ENCODE measurements around the gene PTGR1.

The PTGR1 gene

GRCh38 chr9:111531716-111532115 is 67.7 kb downstream of the PTGR1 start:
- no peak for FAIRE-seq

DNA sequence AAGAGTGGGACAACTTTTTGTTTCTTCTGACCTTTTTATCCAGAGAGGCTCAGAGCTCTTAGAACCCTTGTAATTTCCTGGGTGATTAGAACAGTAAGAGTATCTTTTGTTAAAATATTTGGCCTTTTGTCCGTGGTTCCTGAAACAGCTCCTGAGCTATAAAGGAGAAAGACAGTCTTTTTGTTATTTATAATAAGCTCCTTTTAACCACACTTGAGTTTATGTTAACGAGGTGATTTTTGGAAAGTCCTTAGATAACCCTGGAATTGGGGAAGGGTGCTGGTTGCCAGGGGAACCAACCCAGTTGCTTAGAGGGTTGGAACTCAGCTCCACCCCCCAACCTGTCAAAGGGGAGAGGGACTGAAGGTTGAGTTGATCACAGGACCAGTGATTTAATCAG is 69.7 kb downstream of the PTGR1 start:
- FAIRE-seq: no peak

- FAIRE-seq: no peak
These were observed 72.1 kb downstream of the PTGR1 start for GRCh38 chr9:111527347-111527746.

GRCh38 chr9:111525056-111525977 is 74.1 kb downstream of the PTGR1 start, which contains the start of gene ZNF483:
Gene ZNF483, plus strand, starts transcription at chr9:111525179. Its CDS starts 2,217 bp downstream, at chr9:111527396.
- no peak for FAIRE-seq

GRCh38 chr9:111524731-111525055 is 74.8 kb downstream of the PTGR1 start:
- no peak for FAIRE-seq

- FAIRE-seq: no peak
These were observed 83.4 kb downstream of the PTGR1 start for GRCh38 chr9:111516061-111516465.

DNA sequence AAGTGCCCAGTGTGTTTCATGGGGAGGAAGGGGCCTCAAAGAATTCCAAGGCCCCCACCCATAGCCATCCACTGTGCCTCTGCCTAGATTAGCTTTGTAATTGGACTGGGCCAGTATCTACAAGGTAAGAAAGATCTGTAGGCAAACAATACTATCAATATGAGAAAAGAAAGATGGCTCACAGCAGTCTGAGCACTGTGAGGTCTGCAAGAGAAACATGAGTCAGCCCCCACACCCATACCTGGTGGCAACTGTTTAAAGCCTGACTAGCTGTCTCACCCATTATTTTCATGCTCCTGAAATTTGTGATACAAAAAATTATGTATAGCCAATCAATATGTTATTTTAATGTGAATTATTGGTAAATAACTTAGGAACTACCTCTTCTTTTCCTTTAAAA is 84.5 kb downstream of the PTGR1 start:
- FAIRE-seq: no peak
